Midbrain (tissue), 1 donor: ENCODE results near the gene ACP4.
"Not testable (repeated sequence)": the region's sequence is repeated elsewhere in the genome, so short reads cannot be mapped to it uniquely, and the experiment has no call there.

Experiments
- DNase-seq: peaks from one replicate; lab custom pipeline; 2025; lab: John Stamatoyannopoulos, UW

Gene ACP4

GRCh38 chr19:50776131-50776530 lies 14.1 kb upstream of the ACP4 start:
- DNase-seq, result no peak

- no peak for DNase-seq
Measured at GRCh38 chr19:50777261-50777660, 13.0 kb upstream of the ACP4 start.

DNA sequence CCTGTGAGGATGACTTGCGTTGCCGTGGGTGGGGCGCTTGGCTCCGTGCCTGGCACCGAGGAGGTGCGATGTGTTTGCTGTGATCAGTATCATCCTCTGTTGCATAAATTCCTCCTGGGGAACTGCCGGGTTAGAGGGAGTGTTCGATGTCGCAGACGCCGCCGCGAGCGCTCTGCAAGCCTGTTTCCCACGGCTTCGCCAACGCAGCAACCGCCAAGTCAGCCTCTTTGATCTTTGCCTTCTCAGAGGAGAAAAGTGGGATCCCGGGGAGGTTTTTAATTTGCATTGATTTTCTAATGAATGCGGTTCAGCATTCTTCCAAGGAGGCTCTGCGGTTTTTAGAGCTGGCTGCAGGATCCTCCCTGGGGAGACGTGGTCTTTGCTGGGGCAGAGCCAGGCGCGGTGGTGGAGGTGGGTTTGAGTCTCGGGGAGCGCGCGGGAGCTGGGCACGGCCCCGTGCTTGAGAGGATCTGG lies 12.3 kb upstream of the ACP4 start:
- DNase-seq, result no peak

DNA sequence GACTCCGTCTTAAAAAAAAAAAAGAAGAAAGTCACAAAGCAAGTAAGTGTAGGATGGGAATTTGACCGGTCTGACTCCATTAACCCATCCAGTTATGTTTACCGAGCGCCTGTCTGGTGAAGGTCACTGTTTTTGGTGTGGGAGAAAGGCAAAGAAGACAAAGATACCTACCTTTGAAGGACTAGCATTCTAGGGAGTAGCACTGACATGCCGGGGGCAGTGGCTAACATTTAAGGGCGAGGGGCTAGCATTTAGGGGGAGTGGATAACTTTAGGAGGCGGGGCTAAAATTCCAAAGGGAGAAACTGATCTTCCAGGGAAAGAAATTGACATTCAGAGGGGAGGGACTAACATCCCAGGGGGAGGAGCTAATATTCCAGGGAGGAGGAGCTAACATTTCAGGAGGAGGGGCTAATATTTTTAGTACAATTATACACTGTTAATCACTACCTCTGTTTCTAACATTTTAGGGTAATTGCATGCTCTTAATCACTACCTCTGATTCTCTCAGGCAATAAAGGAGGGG lies 11.2 kb upstream of the ACP4 start:
- DNase-seq, result no peak

DNA sequence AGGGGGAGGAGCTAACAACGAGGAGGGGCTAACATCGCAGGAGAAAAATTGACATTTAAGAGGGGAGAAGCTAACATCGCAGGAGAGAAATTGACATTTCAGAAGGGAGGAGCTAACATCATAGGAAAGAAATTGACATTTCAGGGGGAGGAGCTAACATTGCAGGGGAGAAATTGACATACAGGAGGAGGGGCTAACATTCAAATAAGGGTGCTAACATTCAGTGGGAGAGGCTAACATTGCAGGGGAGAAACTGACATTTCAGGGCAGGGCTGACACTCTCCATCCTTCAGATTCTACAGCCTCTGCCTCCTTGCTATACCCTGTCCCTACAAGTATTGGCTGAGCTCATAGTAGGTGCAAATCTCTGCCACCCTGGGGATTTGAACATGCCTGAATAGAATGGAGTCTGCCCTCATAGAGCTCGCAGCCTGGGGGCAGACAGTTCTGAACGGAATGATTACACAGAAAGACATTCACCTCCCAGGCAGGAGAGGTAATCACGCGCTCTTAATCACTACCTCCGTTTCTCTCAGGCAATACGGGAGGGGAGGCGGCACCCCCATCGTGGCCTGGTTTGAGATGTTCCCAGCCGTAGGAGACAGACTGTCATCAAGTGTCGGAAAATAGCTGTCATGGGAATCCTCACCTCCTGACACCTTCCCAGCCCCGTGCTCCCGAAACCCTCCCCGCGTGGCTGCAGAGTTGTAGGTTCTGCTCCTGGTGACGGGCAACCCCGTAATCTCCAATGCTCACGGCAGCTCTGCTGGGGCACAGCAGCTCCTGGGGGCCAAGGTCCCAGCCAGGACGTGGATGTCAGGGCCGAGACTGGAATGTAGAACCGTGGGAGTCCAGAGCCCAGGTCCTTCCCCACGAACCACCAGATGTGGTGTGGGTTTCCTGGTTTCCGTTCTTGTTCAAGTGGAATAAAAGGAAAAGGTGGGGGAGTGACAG lies 10.4 kb upstream of the ACP4 start:
- no peak for DNase-seq

GRCh38 chr19:50780753-50781435 lies 9.3 kb upstream of the ACP4 start:
- DNase-seq, result no peak

DNA sequence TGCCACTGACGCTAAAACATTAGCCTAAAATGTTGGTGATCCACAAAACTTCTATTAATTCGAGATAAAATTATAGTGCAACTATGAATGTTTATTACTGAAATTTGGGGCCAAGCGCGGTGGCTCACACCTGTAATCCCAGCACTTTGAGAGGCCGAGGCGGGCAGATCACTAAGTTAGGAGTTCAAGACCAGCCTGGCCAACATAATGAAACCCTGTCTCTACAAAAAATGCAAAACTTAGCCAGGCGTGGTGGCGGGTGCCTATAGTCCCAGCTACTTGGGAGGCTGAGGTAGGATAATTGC lies 6.4 kb upstream of the ACP4 start:
- DNase-seq, result not testable (repeated sequence)

- DNase-seq, result no peak
Measured at GRCh38 chr19:50784710-50785109, 5.5 kb upstream of the ACP4 start.

- no peak for DNase-seq
Measured at GRCh38 chr19:50785329-50785728, 4.9 kb upstream of the ACP4 start.

DNA sequence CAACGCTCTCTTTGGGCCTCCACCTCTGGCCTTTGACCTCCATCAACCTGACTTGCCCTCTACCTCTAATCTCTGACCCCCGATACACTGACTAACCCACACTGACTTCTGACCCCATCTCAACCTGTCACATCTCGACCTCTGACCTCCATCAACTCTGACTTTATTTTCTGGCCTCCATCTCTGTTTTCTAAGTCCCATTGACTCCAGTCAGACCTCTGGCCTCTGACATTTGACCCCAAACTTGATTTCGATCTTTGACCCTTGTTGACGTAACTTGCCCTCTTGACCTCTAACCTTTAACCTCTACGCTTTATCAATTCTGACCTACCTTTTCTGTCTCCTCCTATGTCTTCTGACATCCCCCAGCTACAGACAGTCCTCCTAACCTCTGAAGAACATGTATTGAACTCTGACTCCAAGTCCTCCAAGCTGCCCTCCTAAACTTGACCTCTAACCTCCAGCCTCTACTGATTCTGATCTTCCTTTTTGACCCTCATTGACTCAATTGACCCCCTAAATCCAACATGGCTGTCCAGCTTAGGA lies 780 bp downstream of the ACP4 start:
- DNase-seq, result no peak

DNA sequence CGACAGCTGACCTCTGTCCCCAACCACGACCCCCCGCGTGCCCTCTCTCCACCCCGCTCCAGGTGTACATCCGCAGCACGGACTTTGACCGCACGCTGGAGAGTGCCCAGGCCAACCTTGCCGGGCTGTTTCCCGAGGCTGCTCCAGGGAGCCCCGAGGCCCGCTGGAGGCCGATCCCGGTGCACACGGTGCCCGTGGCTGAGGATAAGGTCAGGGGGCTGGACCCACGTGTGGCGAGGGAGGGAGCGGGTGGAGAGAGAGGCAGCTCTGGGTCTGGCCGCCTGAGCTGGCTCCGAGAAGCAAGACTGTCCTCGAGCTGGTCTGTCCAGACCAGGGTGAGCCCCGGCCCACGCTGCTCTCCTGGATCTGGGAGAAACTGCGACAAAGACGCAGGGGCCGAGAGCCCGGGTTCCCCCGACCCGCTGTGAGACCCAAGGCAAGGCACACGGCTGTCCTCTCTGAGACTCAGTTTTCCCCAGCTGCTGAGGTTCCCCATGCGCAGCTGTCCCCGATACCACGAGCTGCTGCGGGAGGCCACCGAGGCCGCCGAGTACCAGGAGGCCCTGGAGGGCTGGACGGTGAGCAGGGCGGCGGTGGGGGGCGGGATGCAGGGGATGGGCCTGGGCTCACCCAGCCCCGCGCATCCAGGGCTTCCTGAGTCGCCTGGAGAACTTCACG lies 1.5 kb downstream of the ACP4 start:
- DNase-seq, result no peak

DNA sequence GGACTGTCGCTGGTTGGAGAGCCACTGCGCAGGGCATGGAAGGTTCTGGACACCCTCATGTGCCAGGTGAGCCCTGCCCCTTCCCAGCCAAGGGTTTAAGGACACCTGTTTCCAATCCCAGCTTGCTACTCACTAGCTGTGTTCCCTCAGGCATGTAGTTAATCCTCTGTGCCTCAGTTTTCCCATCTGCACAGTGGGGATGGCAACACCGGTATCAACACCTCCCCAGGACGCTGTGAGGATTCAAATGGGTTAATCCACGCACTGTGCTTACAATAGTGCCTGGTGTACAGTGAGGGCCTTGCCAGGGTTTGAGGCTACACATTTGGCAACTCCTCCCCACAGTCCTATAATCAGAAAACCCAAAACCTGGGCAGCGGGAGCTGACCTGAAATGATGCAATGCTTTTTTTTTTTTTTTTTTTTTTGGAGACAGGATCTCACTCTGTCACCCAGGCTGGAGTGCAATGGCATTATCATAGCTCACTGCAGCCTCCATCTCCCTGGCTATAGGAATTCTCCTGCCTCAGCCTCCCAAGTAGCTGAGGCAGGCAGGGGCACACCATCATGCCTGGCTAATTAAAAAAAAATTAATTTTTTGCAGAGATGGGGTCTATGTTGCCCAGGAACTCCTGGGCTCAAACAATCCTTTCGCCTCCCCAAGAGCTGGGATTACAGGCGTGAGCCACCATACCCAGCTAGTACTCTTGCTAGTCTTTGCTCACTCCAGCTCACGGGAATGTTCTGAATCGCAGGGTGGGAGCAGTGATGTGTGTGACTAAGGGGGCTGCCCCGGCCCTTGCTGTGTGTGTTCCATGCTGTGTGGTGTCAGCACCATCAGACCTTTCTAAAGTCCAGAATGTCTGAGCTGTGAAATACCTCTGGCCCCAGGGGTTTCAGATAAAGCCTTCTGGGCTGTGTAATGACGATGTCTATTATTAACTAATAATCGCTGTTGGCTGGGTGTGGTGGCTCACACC lies 2.3 kb downstream of the ACP4 start:
- no peak for DNase-seq

DNA sequence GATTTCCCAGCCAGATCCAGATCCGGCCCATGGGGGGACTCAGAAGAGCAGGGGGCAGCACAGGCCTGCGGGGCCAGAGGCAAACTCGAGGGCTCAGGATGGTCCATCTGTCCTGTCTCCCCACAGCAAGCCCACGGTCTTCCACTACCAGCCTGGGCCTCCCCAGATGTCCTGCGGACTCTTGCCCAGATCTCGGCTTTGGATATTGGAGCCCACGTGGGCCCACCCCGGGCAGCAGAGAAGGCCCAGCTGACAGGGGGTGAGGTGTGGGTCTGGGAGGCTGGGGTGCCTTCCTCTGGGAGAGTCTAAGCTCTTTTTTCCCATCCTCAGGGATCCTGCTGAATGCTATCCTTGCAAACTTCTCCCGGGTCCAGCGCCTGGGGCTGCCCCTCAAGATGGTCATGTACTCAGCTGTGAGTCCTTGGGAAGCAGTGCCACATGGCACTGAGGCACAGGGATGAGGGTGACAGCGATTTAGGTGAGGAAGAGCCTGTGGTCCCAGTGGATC lies 3.4 kb downstream of the ACP4 start:
- DNase-seq, result no peak

- DNase-seq, result no peak
Measured at GRCh38 chr19:50794074-50794875, 4.1 kb downstream of the ACP4 start.

- no peak for DNase-seq
Measured at GRCh38 chr19:50794876-50795663, 4.9 kb downstream of the ACP4 start.

DNA sequence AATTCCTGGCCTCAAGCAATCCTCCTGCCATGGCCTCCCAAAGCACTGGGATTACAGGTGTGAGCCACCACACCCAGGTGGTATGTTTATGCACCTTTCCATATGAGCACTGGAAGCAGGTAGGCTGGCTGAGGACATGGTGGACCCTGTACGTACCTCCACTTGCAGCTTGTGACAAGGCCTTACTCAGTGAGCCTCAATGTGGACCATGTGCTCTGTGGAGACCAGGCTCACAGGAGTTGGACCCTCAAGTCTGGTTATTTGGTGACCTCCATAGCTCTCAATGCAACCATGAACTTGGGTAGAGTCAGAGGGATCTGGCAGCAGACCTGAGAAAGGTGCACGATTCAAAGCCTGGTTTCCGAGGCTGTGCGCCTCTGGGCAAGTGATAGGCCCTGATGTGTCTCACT lies 5.5 kb downstream of the ACP4 start:
- no peak for DNase-seq

GRCh38 chr19:50796128-50796633 lies 6.0 kb downstream of the ACP4 start:
- DNase-seq, result no peak

GRCh38 chr19:50796634-50797428 lies 6.6 kb downstream of the ACP4 start:
- DNase-seq, result no peak
